ENCODE data around the gene NSMCE1.

Gene NSMCE1

DNA sequence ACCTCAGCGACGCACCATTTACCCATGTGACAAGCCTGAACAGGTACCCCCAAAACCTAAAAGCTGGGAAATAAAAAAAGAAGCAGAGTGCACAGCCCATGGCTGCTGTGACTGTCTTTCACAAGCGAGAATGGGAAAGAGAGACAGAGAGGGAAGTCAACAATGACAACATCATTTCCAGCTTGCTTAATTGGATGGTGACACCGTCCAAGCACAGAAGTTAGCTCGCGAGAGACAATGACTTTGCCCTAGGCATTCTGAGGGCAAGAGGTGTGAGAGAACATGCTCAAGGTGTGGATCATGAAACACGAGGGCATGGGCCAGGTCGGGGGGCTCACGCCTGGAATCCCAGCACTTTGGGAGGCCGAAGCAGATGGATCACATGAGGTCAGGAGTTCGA lies 19.3 kb upstream of the NSMCE1 start:
- no peak for DNase-seq (ENCODE audit: extremely low read depth, insufficient read length)
- no peak for TF ChIP-seq CTCF (IDR thresholded peaks at IDR 0.05; ENCODE audit: insufficient read depth, low read length, poor library complexity, severe bottlenecking)
- H3K36me3 ChIP-seq (ENCODE audit: control insufficient read depth, insufficient read depth, low read length), result no peaks in the 10 kb centered on the region
- H3K27me3 ChIP-seq (replicated peaks; ENCODE audit: control insufficient read depth, insufficient read depth, low read length), result no peaks in the 10 kb centered on the region
- no peak overlapping the region for H3K4me3 ChIP-seq (replicated peaks; ENCODE audit: low read depth, low read length)

GRCh38 chr16:27287051-27287811 lies 18.7 kb upstream of the NSMCE1 start:
- Histone ChIP-seq H3K4me3 (replicated peaks; ENCODE audit: low read depth, low read length) (no peak overlapping the region), H3K36me3 (ENCODE audit: control insufficient read depth, insufficient read depth, low read length) (no peaks in the 10 kb centered on the region), H3K27me3 (replicated peaks; ENCODE audit: control insufficient read depth, insufficient read depth, low read length) (no peaks in the 10 kb centered on the region)
- DNase-seq (ENCODE audit: extremely low read depth, insufficient read length), result no peak
- TF ChIP-seq CTCF (IDR thresholded peaks at IDR 0.05; ENCODE audit: insufficient read depth, low read length, poor library complexity, severe bottlenecking), result no peak

DNA sequence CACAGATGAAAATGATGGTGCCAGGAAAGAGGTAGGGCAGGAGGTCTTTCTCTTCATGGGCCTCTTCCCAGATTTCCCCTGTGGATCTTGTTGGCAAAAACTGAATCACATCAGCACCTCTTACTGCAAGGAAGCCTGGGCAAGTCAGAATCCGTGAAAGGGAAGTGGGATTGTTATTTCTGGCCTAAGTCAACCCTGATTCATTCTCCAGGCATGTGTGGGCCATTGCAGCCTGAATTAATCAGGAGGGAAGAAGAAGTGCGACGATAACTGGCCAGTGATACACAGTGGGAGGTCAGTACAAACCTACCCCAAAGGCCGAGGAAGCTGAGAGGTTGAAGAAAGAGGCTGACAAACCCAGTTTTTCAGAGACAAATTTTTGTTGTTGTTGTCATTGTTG lies 17.9 kb upstream of the NSMCE1 start:
- no peaks in the 10 kb centered on the region for H3K36me3 ChIP-seq (ENCODE audit: control insufficient read depth, insufficient read depth, low read length)
- H3K4me3 ChIP-seq (replicated peaks; ENCODE audit: low read depth, low read length), result no peak overlapping the region
- no peak for DNase-seq (ENCODE audit: extremely low read depth, insufficient read length)
- no peaks in the 10 kb centered on the region for H3K27me3 ChIP-seq (replicated peaks; ENCODE audit: control insufficient read depth, insufficient read depth, low read length)
- no peak for TF ChIP-seq CTCF (IDR thresholded peaks at IDR 0.05; ENCODE audit: insufficient read depth, low read length, poor library complexity, severe bottlenecking)

DNA sequence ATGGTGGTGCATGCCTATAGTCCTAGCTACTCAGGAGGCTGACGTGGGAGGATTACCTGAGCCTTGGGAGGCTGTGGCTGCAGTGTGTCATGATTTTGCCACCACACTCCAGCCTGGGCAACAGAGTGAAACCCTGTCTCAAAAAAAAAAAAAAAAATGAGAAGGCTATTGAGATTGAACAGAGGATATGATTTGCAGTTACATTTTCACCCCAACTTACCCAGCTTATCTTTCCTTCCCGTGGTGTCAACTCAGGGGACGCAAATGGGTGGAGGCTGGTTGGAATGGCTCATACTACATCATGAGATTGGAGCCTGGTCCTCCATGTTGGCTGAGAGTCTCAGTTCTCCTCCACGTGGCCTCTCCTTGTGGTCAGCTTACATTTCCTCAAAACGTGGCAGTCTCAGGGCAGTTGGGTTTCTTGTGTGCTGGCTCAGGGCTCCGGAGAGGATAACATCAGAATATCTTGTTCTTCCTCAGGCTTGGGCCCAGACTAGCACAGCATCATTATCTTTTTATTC lies 17.2 kb upstream of the NSMCE1 start:
- H3K4me3 ChIP-seq (replicated peaks; ENCODE audit: low read depth, low read length), result no peak overlapping the region
- no peaks in the 10 kb centered on the region for H3K36me3 ChIP-seq (ENCODE audit: control insufficient read depth, insufficient read depth, low read length)
- TF ChIP-seq CTCF (IDR thresholded peaks at IDR 0.05; ENCODE audit: insufficient read depth, low read length, poor library complexity, severe bottlenecking), result no peak
- no peak for DNase-seq (ENCODE audit: extremely low read depth, insufficient read length)
- no peaks in the 10 kb centered on the region for H3K27me3 ChIP-seq (replicated peaks; ENCODE audit: control insufficient read depth, insufficient read depth, low read length)

DNA sequence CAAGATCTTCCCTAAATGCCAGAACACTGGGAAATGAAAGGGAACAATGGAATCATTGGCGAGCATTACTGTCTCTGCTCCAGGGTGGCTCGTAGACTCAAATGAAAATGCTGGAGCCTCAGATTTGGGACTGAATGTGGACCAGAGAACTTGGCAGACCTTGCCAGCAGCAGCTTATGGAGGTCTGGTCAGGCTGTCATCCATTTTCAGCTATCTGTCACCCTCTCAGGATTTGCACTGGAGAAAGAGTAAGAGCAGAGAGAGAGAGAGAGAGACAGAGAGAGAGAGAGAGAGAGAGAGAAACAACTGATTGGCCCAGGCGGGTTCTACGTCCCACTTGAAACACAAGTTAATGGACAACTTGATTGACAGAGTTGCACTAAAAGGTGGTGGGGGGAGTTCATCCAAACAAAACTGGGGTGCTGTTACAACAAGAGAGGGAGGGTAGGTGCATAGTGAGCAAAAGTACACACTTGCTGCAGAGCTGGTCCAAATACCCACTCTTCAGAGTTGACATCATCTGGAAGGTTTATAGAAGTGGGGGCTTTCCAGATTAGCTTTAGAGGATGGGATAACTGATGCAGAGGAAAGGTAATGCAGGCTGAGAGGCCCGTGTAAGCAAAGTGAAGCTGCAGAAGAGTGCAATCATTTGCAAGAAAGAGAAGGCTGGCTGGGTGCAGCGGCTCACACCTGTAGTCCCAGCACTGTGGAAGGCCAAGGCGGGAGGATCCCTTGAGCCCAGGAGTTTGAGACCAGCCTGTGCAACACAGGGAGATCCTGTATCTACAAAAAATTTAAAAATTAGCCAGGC lies 16.5 kb upstream of the NSMCE1 start:
- no peak for TF ChIP-seq CTCF (IDR thresholded peaks at IDR 0.05; ENCODE audit: insufficient read depth, low read length, poor library complexity, severe bottlenecking)
- peak; percentile 49 for DNase-seq (ENCODE audit: extremely low read depth, insufficient read length)
- no peaks in the 10 kb centered on the region for H3K27me3 ChIP-seq (replicated peaks; ENCODE audit: control insufficient read depth, insufficient read depth, low read length)
- H3K36me3 ChIP-seq (ENCODE audit: control insufficient read depth, insufficient read depth, low read length), result no peaks in the 10 kb centered on the region
- no peak overlapping the region for H3K4me3 ChIP-seq (replicated peaks; ENCODE audit: low read depth, low read length)
